NT2/D1 (cell line): ENCODE results near the gene AEBP1.

Experiments used
- SUZ12 ChIP-seq: IDR thresholded peaks from 2 replicates; pipeline ENCODE4 v1.6.1; 2011; ENCODE audit not compliant: insufficient read length, insufficient read depth; ENCODE audit errors: extremely low read depth
- YY1 ChIP-seq: IDR thresholded peaks from 2 replicates; pipeline ENCODE4 v1.6.1; 2011; ENCODE audit not compliant: insufficient read length, insufficient read depth
- ZNF274 ChIP-seq: IDR thresholded peaks from 2 replicates; pipeline ENCODE4 v1.6.1; 2011; ENCODE audit warnings: mild to moderate bottlenecking, low read depth, low read length

GRCh38 chr7:44154703-44155102 lies 50.6 kb downstream of the AEBP1 start:
- TF ChIP-seq YY1 = no peak
- no peak for TF ChIP-seq ZNF274
- TF ChIP-seq SUZ12 = no peak
